Measurements from ENCODE around the gene KCNIP3. TPM values are rescaled to one million over a fixed set of nuclear protein-coding genes. Genes with fewer than 3 reads are reported as not detected.

The KCNIP3 gene
- total and polyA plus RNA-seq, 9 of the 15 experiments (the other 6 are each of a cell fraction or from before 2014, with no cell fraction given), result 0.04 TPM; not detected in 8

- TF ChIP-seq RNF219 (CRISPR knock-in tag; IDR thresholded peaks at IDR 0.05) (no peak), RBM25 (IDR thresholded peaks at IDR 0.05; ENCODE audit: low read depth, low read length, severe bottlenecking) (peak; percentile 55)
- TF ChIP-seq, protein P1, sequence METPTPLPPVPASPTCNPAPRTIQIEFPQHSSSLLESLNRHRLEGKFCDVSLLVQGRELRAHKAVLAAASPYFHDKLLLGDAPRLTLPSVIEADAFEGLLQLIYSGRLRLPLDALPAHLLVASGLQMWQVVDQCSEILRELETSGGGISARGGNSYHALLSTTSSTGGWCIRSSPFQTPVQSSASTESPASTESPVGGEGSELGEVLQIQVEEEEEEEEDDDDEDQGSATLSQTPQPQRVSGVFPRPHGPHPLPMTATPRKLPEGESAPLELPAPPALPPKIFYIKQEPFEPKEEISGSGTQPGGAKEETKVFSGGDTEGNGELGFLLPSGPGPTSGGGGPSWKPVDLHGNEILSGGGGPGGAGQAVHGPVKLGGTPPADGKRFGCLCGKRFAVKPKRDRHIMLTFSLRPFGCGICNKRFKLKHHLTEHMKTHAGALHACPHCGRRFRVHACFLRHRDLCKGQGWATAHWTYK (CRISPR knock-in tag; IDR thresholded peaks at IDR 0.05), result no peak
Observed at GRCh38 chr2:95344656-95345055, 47.5 kb downstream of the KCNIP3 start (continued).

GRCh38 chr2:95345081-95345562 is 48.0 kb downstream of the KCNIP3 start:
- H4K20me1 ChIP-seq (replicated peaks; ENCODE audit: control insufficient read depth, insufficient read depth, low read length), result peaks cover 16% of the 10 kb centered on the region
- FAIRE-seq (no peak), ATAC-seq (peak; percentile 15), DNase-seq (ENCODE audit: extremely low read depth in 1 of 4, low spot score in 3 of 4) (peak in 2 of 4 experiments; percentile 19 to 23)
- no peaks in the 10 kb centered on the region for H3K9me3 ChIP-seq (replicated peaks; ENCODE audit: control insufficient read depth, insufficient read depth, low read depth, low read length)
- no peak for TF ChIP-seq NFIC (IDR thresholded peaks at IDR 0.05)
- TF ChIP-seq KLF16 (IDR thresholded peaks at IDR 0.05), result no peak
- TF ChIP-seq JUN (IDR thresholded peaks at IDR 0.05; ENCODE audit: borderline replicate concordance, low read depth, low read length), result no peak
- TF ChIP-seq JUN (CRISPR knock-in tag; IDR thresholded peaks at IDR 0.05; ENCODE audit: borderline replicate concordance), result no peak
- no peak for TF ChIP-seq SETDB1 (IDR thresholded peaks at IDR 0.05; ENCODE audit: low read length)
- no peak for TF ChIP-seq NR2C1 (IDR thresholded peaks at IDR 0.05)
- TF ChIP-seq NR2C1 (tag; IDR thresholded peaks at IDR 0.05), result no peak
- TF ChIP-seq NONO (IDR thresholded peaks at IDR 0.05; ENCODE audit: low read depth in 2 of 2, low read length in 1 of 2), result no peak
- TF ChIP-seq ZNF311 (CRISPR knock-in tag; IDR thresholded peaks at IDR 0.05), result no peak
- no peak for TF ChIP-seq BMI1 (IDR thresholded peaks at IDR 0.05; ENCODE audit: low read length)
- no peak for TF ChIP-seq JUNB (CRISPR knock-in tag; conservative IDR thresholded peaks at IDR 0.05)
- in situ Hi-C loops (cut with MboI), result no loop called here
- intact Hi-C loops (cut with micrococcal nuclease), result no loop called here
- peaks cover 6 to 23% of the 10 kb centered on the region in 2 experiments; a peak in 4 of 5 replicates for H3K4me1 ChIP-seq (replicated peaks in 1 of 2; ENCODE audit: control insufficient read depth in 2 of 2, insufficient read depth in 2 of 2, low read length in 2 of 2)
- H3K4me2 ChIP-seq (ENCODE audit: insufficient read depth, low read length), result peak overlapping the region; percentile 76
- ChIA-PET CTCF (ENCODE audit: low intra/inter-chr PET ratio) (no interaction called here), POLR2A (interaction anchor here (0.5 to 1.8 kb wide), 4 partner anchors 11 to 351 kb away, joined by 3 to 6 read pairs (median 4); no protein-coding TSS in a partner anchor)
- peaks cover 4% of the 10 kb centered on the region for H3K9me1 ChIP-seq (ENCODE audit: control insufficient read depth, insufficient read depth, low read length)
- 0 out of 4 replicates have a peak overlapping the region, but pooled peaks of 1 of the 2 experiments have one; percentile 89 for H3K9ac ChIP-seq (ENCODE audit: insufficient read depth in 1 of 2, low read depth in 2 of 2, low read length in 2 of 2)
- peak overlapping the region; percentile 45 for H3K4me3 ChIP-seq
- H3K36me3 ChIP-seq (ENCODE audit: control insufficient read depth, insufficient read depth, low read length), result no peaks in the 10 kb centered on the region
- 7% methylated on average over 22 of the region's 24 CpGs for WGBS (ENCODE audit: insufficient coverage, low coverage, missing lambda C conversion rate)
- peaks cover 13 to 79% of the 10 kb centered on the region in 2 experiments for H3K27me3 ChIP-seq (ENCODE audit: control insufficient read depth in 2 of 2, insufficient read depth in 2 of 2, low read length in 2 of 2)
- peak overlapping the region; percentile 91 for H2AFZ ChIP-seq (ENCODE audit: low read depth, low read length)
- no TSS peak for BruUV-seq (replicated peaks)
- no peak overlapping the region for H3K27ac ChIP-seq (ENCODE audit: extremely low read depth, low read depth, low read length)
- no peaks in the 10 kb centered on the region for H3K79me2 ChIP-seq (ENCODE audit: control insufficient read depth, insufficient read depth, low read length)

Data from K562 (cell line).